ENCODE results near the gene GSTO1.

Gene GSTO1

DNA sequence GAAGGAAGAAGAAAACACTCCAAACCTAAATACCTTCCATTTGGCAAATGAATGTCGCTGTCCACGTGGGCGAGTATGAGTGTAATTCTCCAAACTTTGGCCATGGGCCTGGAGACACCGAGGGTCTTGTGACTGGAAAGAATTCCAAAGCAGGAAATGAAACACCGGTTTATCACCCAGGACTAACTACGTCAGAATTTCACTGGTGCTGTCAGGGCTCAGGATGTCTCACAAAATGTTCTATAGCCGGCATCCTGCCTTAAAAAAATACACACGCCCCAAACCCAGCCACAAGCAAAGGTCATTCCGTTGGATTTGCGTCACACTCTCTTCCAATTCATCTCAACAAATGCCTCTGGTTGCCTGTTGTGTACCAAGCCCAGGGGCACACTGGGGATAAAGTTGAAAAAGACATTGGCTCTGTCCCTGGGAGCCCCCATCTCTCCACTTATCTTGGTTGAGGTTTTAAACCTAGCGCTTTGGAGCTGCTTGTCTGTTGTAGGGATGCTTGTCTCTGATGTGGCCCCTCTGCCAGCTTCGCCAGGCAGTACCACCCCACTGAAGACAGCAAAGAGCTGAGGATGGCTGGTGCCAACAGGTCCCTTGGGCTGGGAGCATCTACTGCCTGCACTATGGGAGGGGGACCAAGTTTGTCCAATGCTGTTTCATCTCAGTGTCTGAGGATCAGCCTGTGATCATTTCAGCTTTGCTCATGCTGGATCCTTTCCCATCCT lies 45.5 kb downstream of the GSTO1 start:
- Histone ChIP-seq H3K27ac (ENCODE audit: low read length) (no peak overlapping the region), H3K9me3 (ENCODE audit: control insufficient read depth, low read depth, low read length) (peaks cover 4% of the 10 kb centered on the region), H3K36me3 (ENCODE audit: control insufficient read depth, low read depth, low read length) (no peaks in the 10 kb centered on the region), H3K4me3 (ENCODE audit: low read length) (no peak overlapping the region), H3K9ac (ENCODE audit: low read length) (no peak overlapping the region), H3K27me3 (ENCODE audit: control insufficient read depth, insufficient read depth, low read length) (no peaks in the 10 kb centered on the region), H3K4me1 (ENCODE audit: control insufficient read depth, low read depth, low read length) (no peaks in the 10 kb centered on the region)

DNA sequence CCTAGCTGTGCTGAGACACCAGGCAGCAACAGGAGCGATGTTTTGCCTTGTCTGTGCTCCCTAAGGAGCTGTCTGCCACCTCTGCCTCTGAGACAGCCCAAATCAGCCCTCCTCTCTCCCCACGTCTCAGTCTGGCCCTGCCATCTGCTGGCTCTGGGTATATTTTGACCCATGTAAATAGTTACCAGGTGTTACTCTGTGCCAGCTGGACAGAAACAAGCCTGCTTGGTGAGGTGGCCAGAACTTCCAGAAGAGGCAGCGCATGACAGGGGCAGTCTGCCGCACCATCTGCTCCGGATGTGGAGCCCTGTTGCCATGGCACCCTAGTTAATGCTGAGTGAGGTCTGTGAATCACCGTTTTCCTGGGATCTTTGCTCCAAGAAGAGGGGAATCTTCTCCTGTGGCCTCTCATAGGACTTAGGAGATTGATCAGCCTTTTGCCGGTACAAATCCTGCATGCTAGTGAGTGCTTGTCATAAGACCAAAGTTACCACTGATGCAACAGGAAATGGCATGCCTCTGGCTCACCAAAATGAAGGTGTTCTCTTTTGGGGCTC lies 46.1 kb downstream of the GSTO1 start:
- no peak overlapping the region for H3K9ac ChIP-seq (ENCODE audit: low read length)
- no peak overlapping the region for H3K27ac ChIP-seq (ENCODE audit: low read length)
- no peaks in the 10 kb centered on the region for H3K27me3 ChIP-seq (ENCODE audit: control insufficient read depth, insufficient read depth, low read length)
- no peaks in the 10 kb centered on the region for H3K36me3 ChIP-seq (ENCODE audit: control insufficient read depth, low read depth, low read length)
- peaks cover 4% of the 10 kb centered on the region for H3K9me3 ChIP-seq (ENCODE audit: control insufficient read depth, low read depth, low read length)
- peaks cover 2% of the 10 kb centered on the region for H3K4me1 ChIP-seq (ENCODE audit: control insufficient read depth, low read depth, low read length)
- H3K4me3 ChIP-seq (ENCODE audit: low read length) = no peak overlapping the region

DNA sequence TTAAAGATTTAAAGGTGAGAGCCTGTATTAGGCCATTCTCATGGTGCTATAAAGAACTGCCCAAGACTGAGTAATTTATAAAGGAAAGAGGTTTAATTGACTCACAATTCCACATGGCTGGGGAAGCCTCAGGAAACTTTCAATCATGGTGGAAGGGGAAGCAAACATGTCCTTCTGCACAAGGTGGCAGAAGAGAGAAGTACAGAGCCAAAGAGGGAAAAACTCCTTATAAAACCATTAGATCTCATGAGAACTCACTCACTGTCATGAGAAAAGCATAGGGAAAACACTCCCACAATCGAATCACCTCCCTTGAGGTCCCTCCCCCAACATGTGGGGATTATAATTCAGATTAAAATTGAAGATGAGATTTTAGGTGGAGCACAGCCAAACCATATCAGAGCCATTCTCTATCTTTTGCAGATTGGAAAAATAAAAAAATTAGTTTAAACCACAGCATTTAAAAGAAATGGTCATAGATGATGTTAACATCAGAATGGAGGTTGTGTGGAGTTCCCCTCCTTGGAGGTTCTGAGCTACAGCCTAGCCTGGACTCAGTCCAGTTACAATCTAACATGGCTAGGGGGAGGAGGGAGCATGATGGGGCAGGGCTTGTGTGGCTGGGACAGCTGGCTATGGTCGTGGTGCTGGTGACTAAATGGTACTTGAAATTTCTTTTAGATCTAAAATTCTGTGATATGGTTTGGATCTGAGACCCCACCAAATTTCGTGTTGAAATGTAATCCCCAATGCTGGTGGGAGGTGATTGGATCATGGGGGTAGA lies 47.4 kb downstream of the GSTO1 start:
- Histone ChIP-seq H3K9ac (ENCODE audit: low read length) (no peak overlapping the region), H3K4me1 (ENCODE audit: control insufficient read depth, low read depth, low read length) (peaks cover 5% of the 10 kb centered on the region), H3K4me3 (ENCODE audit: low read length) (no peak overlapping the region), H3K36me3 (ENCODE audit: control insufficient read depth, low read depth, low read length) (no peaks in the 10 kb centered on the region), H3K27ac (ENCODE audit: low read length) (no peak overlapping the region), H3K9me3 (ENCODE audit: control insufficient read depth, low read depth, low read length) (peaks cover 4% of the 10 kb centered on the region), H3K27me3 (ENCODE audit: control insufficient read depth, insufficient read depth, low read length) (no peaks in the 10 kb centered on the region)

DNA sequence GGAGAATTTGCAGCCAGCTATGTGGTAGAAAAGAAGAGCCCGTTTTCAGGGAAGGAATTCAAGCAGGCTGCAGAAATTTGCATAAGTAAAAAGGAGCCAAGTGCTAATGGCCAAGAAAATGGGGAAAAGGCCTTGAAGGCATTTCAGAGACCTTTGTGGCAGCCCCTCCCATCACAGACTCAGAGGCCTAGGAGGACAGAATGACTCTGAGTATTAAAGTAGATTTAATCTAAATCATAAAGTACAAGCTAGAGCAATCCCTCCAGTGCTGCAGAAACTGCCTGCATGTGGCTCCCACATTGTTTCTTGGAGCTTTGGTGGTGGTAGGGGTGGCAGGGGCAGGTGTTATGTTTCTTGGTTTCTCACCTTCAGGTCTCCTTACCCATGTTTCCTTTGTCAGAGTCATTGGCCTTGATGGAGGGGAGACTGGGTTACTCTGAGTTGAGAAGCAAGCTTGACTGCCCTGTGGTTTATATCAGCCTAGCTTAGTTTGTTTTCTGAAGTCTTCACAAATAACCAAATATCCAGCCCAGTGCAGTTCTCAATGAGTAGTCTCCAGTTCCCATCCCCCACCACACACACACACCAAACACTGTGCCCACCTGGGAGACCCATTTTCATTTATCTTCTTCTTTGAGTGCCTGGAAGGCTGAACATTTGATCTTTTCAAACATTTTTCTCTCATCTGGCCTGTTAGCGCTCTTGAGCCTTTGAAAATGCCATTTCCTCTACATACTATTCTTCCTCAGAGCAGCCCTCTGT lies 49.1 kb downstream of the GSTO1 start:
- no peak overlapping the region for H3K9ac ChIP-seq (ENCODE audit: low read length)
- H3K27me3 ChIP-seq (ENCODE audit: control insufficient read depth, insufficient read depth, low read length) = no peaks in the 10 kb centered on the region
- no peak overlapping the region for H3K27ac ChIP-seq (ENCODE audit: low read length)
- H3K36me3 ChIP-seq (ENCODE audit: control insufficient read depth, low read depth, low read length) = no peaks in the 10 kb centered on the region
- peaks cover 4% of the 10 kb centered on the region for H3K9me3 ChIP-seq (ENCODE audit: control insufficient read depth, low read depth, low read length)
- H3K4me3 ChIP-seq (ENCODE audit: low read length) = no peak overlapping the region
- peaks cover 5% of the 10 kb centered on the region for H3K4me1 ChIP-seq (ENCODE audit: control insufficient read depth, low read depth, low read length)

DNA sequence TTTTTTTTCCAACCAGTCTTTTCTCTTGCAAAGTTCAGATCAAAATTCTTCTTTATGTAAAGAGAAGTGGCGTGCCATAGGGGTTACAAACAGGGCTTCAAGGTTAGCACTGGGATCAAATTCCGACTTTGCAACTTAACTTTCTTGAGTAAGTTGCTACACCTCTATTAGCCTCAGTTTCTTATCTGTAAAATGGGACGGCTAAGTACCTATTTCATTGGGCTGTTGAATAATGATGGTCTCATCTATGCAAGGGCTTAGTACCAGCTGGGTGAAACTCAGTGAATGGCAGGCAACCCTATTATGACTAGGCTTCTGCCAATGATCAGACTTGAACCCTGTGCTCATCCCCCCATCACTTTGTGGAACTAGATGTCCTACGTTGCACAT lies 49.7 kb downstream of the GSTO1 start:
- H3K27me3 ChIP-seq (ENCODE audit: control insufficient read depth, insufficient read depth, low read length) = no peaks in the 10 kb centered on the region
- H3K4me3 ChIP-seq (ENCODE audit: low read length) = no peak overlapping the region
- H3K9me3 ChIP-seq (ENCODE audit: control insufficient read depth, low read depth, low read length) = peaks cover 4% of the 10 kb centered on the region
- no peak overlapping the region for H3K9ac ChIP-seq (ENCODE audit: low read length)
- H3K27ac ChIP-seq (ENCODE audit: low read length) = no peak overlapping the region
- H3K4me1 ChIP-seq (ENCODE audit: control insufficient read depth, low read depth, low read length) = peaks cover 5% of the 10 kb centered on the region
- no peaks in the 10 kb centered on the region for H3K36me3 ChIP-seq (ENCODE audit: control insufficient read depth, low read depth, low read length)

DNA sequence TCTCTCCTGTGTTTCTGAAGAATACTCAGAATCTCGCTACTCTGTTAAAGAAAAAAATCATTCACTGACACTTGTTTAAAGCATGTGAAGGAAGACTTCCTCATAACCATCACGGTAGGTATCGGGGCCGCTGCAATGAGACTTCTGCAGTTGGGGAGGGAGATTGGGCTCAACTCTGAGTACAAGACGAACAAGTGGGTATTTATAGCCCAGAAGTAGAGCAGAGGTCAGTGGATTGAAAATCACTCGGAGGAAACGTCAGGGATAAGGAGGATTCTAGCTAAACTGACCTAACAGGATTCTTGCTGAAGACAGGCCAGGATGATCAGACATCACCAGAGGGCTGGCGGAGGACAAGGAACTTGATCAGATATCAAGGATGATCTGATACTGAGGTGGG lies 50.2 kb downstream of the GSTO1 start:
- no peak overlapping the region for H3K27ac ChIP-seq (ENCODE audit: low read length)
- H3K4me1 ChIP-seq (ENCODE audit: control insufficient read depth, low read depth, low read length) = peaks cover 5% of the 10 kb centered on the region
- no peaks in the 10 kb centered on the region for H3K36me3 ChIP-seq (ENCODE audit: control insufficient read depth, low read depth, low read length)
- H3K9me3 ChIP-seq (ENCODE audit: control insufficient read depth, low read depth, low read length) = peaks cover 4% of the 10 kb centered on the region
- H3K9ac ChIP-seq (ENCODE audit: low read length) = no peak overlapping the region
- H3K27me3 ChIP-seq (ENCODE audit: control insufficient read depth, insufficient read depth, low read length) = no peaks in the 10 kb centered on the region
- no peak overlapping the region for H3K4me3 ChIP-seq (ENCODE audit: low read length)

DNA sequence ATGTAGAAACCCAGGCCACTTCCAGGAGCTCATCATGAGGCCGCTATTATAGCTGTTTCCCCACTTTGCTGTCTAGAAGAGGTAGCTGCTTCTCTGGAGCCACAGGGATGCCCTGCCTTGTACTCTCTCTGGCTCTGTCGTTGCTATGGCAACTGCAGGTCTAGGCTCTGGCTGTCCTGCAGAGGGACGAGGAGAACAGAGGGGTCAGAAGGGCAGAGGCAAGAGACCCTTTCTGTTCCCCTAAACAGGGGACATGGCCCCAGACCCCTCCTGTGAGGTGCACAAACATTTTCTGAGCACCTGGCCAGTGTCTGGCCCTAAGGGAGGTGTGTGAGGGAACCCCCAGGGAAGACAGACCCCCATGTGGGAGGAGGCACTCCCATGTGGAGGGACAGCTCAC lies 52.2 kb downstream of the GSTO1 start:
- Histone ChIP-seq H3K4me3 (ENCODE audit: low read length) (no peak overlapping the region), H3K36me3 (ENCODE audit: control insufficient read depth, low read depth, low read length) (peaks cover 9% of the 10 kb centered on the region), H3K4me1 (ENCODE audit: control insufficient read depth, low read depth, low read length) (peaks cover 5% of the 10 kb centered on the region), H3K9me3 (ENCODE audit: control insufficient read depth, low read depth, low read length) (peaks cover 4% of the 10 kb centered on the region), H3K27me3 (ENCODE audit: control insufficient read depth, insufficient read depth, low read length) (no peaks in the 10 kb centered on the region), H3K9ac (ENCODE audit: low read length) (no peak overlapping the region), H3K27ac (ENCODE audit: low read length) (no peak overlapping the region)

DNA sequence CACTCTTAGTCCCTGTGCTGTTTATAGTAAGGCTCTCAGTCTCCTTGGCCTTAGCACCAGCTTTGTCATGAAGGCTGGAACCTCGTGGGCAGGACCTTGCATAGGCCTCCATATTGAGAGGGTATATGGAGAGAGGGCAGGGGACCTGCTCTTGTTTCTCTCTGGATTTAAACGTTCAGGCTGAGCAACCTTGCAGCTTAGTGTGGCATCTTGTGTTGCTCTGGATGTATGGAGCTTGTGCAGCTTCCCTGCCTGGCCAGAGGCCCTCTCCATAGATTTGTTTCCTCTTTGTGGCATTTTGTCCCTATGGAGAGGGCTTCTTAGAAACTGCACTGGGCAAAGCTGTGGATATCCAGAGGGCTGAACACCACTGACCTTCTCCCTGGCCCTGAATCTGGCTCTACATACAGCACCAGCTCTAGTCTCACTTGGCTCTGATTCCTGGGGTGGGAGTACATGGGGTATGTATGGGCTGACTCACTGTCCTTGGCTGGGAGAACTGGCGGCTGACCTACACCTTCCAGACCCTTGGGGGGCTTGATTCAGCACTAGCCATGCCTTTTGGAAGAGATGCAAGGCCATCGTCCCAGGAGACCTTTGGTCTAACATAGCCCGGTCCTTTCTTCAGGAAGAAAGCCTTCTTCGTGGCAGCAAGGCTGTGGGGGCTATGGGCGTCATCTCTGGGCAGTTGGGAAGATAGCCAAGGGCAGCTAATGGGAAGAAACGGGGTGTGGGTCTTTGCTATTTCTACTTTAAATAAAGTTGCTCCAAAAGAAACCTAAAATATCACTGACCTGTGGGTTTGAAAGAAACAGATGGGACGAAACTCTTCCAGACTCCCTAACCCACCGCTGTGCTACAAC lies 53.1 kb downstream of the GSTO1 start:
- Histone ChIP-seq H3K4me3 (ENCODE audit: low read length) (no peak overlapping the region), H3K27ac (ENCODE audit: low read length) (no peak overlapping the region), H3K9ac (ENCODE audit: low read length) (no peak overlapping the region), H3K9me3 (ENCODE audit: control insufficient read depth, low read depth, low read length) (peaks cover 4% of the 10 kb centered on the region), H3K4me1 (ENCODE audit: control insufficient read depth, low read depth, low read length) (peaks cover 5% of the 10 kb centered on the region), H3K36me3 (ENCODE audit: control insufficient read depth, low read depth, low read length) (peaks cover 17% of the 10 kb centered on the region), H3K27me3 (ENCODE audit: control insufficient read depth, insufficient read depth, low read length) (no peaks in the 10 kb centered on the region)

DNA sequence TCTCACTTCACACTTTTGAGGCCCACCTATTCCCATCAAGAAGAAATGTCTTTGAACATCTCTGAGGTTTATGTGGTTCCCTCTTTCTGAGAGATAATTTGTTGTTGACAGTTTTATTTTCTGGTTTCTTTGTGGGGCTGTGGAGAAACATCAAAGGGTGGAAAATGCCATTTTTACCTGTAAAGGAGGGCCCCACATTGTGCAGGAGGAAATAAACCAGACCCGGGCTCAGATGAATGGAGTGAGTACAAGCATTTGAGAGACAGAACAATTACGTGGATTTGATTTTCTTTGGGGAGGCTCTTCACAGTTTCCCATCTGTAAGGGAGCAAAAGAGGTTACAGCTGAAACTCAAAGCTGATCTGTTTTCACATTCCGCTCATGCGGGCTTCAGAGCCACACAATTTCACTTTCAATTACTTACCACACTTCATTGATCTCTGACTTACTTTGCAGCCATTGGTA lies 53.8 kb downstream of the GSTO1 start:
- Histone ChIP-seq H3K27ac (ENCODE audit: low read length) (no peak overlapping the region), H3K4me3 (ENCODE audit: low read length) (no peak overlapping the region), H3K4me1 (ENCODE audit: control insufficient read depth, low read depth, low read length) (peaks cover 5% of the 10 kb centered on the region), H3K27me3 (ENCODE audit: control insufficient read depth, insufficient read depth, low read length) (no peaks in the 10 kb centered on the region), H3K36me3 (ENCODE audit: control insufficient read depth, low read depth, low read length) (peaks cover 24% of the 10 kb centered on the region), H3K9me3 (ENCODE audit: control insufficient read depth, low read depth, low read length) (peaks cover 4% of the 10 kb centered on the region), H3K9ac (ENCODE audit: low read length) (no peak overlapping the region)

DNA sequence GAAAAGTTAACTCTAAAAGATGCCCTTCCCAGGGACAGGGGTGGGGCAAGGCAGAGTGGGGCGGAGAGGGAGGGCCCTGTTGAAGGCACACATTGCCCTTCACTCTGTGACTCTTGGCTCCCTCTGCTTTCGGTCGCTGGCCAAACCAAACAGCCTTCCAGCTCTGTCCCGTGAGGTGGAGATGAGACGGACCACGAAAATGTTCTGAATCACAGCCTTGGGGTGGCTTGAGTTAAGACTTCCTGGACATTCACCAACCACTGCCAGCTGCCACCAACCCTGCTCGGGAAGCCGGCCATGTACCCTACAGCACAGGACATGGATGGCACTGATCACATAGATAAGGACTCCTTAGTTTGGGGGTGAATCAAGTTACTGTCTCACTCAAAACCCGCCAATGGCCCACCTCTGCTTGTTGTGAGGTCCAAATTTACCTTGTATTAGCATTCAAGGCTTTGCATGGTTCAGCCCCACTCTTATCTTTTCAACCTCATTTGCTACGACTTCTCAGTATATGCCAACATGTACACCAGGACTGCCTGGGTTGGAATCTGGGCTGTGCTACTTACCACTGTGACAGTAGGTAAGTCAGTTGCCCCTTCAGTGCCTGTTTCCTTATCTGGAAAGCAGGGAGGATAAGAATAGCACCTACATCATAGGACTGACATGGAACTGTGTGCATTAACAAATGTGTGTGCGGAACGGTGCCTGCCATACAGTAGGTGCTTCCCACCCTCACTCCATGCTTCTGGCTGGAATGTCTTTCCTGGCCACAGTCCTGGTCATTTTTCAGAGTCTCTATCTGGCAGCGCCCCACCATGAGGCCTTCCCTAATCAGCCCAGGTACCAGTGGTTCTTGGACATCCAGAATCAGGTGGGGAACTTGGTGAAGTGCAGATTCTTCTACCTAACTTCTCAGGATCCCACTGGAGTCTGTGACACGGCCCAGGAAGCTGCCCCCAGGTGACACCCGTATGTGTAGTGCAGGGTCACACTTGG lies 55.6 kb downstream of the GSTO1 start:
- no peak overlapping the region for H3K4me3 ChIP-seq (ENCODE audit: low read length)
- no peaks in the 10 kb centered on the region for H3K9me3 ChIP-seq (ENCODE audit: control insufficient read depth, low read depth, low read length)
- peaks cover 40% of the 10 kb centered on the region for H3K36me3 ChIP-seq (ENCODE audit: control insufficient read depth, low read depth, low read length)
- H3K9ac ChIP-seq (ENCODE audit: low read length) = no peak overlapping the region
- H3K27me3 ChIP-seq (ENCODE audit: control insufficient read depth, insufficient read depth, low read length) = no peaks in the 10 kb centered on the region
- no peak overlapping the region for H3K27ac ChIP-seq (ENCODE audit: low read length)
- peaks cover 5% of the 10 kb centered on the region for H3K4me1 ChIP-seq (ENCODE audit: control insufficient read depth, low read depth, low read length)

All from iPS-18a (cell line).